ENCODE measurements around the gene CLTA. TPM values are rescaled to one million over a fixed set of nuclear protein-coding genes. Genes with fewer than 3 reads are reported as not detected.

CLTA gene
- total RNA-seq, 1 donor from 2014 or later, result 104 TPM

DNA sequence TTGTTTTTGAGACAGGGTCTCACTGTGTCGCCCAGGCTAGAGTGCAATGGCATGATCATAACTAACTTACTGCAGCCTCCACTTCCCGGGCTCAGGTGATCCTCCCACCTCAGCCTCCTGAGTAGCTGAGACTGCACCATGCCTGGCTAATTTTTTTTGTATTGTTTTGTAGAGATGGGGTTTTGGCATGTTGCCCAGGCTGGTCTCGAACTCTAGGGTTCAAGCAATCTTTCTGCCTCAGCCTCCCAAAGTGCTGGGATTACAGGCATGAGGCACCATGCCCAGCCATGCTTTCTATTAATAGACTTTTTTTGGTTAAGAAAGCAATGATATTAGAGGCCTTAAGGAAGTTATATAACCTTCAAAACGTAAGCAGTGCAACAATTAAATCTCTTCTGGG lies 23.3 kb downstream of the CLTA start:
- CTCF ChIA-PET, result no interaction called here
- Mint-ChIP-seq H3K4me1 (peaks cover 8% of the 10 kb centered on the region), H3K27me3 (no peaks in the 10 kb centered on the region), H3K4me3 (no peak overlapping the region), H3K27ac (no peak overlapping the region), H3K9me3 (no peaks in the 10 kb centered on the region), H3K36me3 (ENCODE audit: low read depth) (peaks cover 90% of the 10 kb centered on the region)
- POLR2A ChIA-PET, result no interaction called here
- DNase-seq (no peak), ATAC-seq (ENCODE audit: low read depth) (no peak)
- intact Hi-C loops (cut with micrococcal nuclease), result loop anchor here (2.0 kb wide), 1 partner anchor 17 kb away; no protein-coding TSS in a partner anchor
- TF ChIP-seq, protein P1, sequence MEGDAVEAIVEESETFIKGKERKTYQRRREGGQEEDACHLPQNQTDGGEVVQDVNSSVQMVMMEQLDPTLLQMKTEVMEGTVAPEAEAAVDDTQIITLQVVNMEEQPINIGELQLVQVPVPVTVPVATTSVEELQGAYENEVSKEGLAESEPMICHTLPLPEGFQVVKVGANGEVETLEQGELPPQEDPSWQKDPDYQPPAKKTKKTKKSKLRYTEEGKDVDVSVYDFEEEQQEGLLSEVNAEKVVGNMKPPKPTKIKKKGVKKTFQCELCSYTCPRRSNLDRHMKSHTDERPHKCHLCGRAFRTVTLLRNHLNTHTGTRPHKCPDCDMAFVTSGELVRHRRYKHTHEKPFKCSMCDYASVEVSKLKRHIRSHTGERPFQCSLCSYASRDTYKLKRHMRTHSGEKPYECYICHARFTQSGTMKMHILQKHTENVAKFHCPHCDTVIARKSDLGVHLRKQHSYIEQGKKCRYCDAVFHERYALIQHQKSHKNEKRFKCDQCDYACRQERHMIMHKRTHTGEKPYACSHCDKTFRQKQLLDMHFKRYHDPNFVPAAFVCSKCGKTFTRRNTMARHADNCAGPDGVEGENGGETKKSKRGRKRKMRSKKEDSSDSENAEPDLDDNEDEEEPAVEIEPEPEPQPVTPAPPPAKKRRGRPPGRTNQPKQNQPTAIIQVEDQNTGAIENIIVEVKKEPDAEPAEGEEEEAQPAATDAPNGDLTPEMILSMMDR (IDR thresholded peaks at IDR 0.05), result no peak

DNA sequence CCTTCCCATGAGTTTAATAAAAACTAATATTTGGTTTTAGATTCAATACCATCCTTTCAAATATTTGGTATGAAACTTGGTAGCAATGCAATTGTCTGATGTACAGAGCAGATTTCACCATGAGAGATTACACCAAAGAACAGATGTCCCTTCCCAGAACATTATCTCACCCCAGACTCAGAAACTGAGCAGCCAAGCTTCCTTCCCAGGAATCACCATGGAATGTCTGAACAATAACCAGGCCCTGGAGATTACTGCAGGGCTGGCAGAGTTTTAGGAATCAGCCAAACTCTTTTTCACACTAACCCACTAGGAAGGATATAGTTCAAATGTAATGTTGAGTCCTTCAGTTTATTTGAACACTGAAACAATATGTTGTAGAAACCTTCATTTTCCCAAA lies 23.9 kb downstream of the CLTA start:
- Mint-ChIP-seq H3K4me3 (no peak overlapping the region), H3K27ac (no peak overlapping the region), H3K9me3 (no peaks in the 10 kb centered on the region), H3K36me3 (ENCODE audit: low read depth) (peaks cover 90% of the 10 kb centered on the region), H3K4me1 (peaks cover 8% of the 10 kb centered on the region), H3K27me3 (no peaks in the 10 kb centered on the region)
- TF ChIP-seq, protein P1 (IDR thresholded peaks at IDR 0.05), result no peak
- POLR2A ChIA-PET, result no interaction called here
- no peak for DNase-seq
- CTCF ChIA-PET, result no interaction called here
- ATAC-seq (ENCODE audit: low read depth), result no peak
- intact Hi-C loops (cut with micrococcal nuclease), result loop anchor here (2.0 kb wide), 1 partner anchor 16 kb away; no protein-coding TSS in a partner anchor

DNA sequence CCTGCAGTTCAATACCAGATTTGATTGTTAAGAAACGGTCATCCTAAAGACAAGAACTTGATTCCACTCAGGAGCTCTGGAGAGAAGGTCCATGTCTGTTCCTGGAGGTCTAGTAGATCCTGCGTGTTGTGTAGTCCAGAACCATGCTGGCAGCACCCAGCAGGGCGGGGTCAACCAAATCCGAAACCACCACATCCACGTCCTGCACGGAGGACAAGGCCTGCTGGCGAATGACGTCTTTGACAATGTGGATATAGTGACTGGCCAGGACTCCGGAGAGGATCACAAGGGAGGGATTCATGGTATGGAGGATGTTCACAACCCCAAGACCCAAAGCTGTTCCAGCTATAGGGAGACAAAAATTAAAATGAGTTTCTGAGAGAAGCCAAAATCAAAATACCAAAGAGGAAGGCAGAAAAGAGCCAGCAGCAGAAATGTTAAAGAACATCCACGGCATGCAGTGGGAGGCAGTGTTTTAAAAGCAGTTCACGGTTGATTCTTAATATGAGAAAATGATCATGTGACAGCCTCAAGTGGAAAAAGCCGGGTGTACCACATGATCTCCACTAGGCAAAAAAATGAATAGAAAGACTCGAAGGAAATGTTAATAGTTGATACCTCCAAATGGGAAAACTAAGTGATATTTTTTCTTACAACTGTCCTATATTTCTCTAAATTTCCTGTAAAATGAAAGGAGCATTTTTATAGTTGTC lies 26.7 kb downstream of the CLTA start:
- CTCF ChIA-PET, result no interaction called here
- TF ChIP-seq, protein P1 (IDR thresholded peaks at IDR 0.05), result no peak
- POLR2A ChIA-PET, result no interaction called here
- H3K4me1 Mint-ChIP-seq, result peaks cover 8% of the 10 kb centered on the region
- no peaks in the 10 kb centered on the region for H3K27me3 Mint-ChIP-seq
- no peak for ATAC-seq (ENCODE audit: low read depth)
- no peaks in the 10 kb centered on the region for H3K9me3 Mint-ChIP-seq
- H3K27ac Mint-ChIP-seq, result peak overlapping the region; percentile 19
- H3K4me3 Mint-ChIP-seq, result no peak overlapping the region
- peaks cover 85% of the 10 kb centered on the region for H3K36me3 Mint-ChIP-seq (ENCODE audit: low read depth)
- intact Hi-C loops (cut with micrococcal nuclease), result no loop called here
- no peak for DNase-seq

DNA sequence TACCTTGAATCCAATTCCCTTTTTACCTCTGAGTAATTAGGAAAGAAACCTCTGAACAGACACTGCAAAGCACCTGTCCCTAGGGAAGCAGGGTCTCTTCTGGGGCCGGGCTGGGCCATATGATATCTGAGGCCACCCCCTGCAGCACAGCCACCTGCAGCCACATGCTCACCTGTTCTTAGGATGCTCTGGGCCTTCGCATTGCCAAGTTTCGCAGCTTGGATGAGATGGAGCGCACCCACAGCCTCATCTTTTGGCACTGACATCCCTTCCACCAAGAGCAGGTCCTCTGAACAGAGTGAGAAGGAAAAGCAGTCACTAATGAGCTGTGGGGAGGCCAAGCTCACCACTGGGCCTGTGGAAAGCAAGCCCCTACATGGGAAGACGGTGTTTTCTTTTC lies 27.3 kb downstream of the CLTA start:
- H3K27ac Mint-ChIP-seq, result no peak overlapping the region
- no peak for ATAC-seq (ENCODE audit: low read depth)
- TF ChIP-seq, protein P1 (IDR thresholded peaks at IDR 0.05), result no peak
- peaks cover 5% of the 10 kb centered on the region for H3K9me3 Mint-ChIP-seq
- H3K36me3 Mint-ChIP-seq (ENCODE audit: low read depth), result peaks cover 85% of the 10 kb centered on the region
- POLR2A ChIA-PET, result no interaction called here
- H3K4me3 Mint-ChIP-seq, result no peak overlapping the region
- H3K27me3 Mint-ChIP-seq, result no peaks in the 10 kb centered on the region
- H3K4me1 Mint-ChIP-seq, result peaks cover 8% of the 10 kb centered on the region
- DNase-seq, result no peak
- intact Hi-C loops (cut with micrococcal nuclease), result no loop called here
- CTCF ChIA-PET, result interaction anchor here (0.5 kb wide), 1 partner anchor 28 kb away, joined by 4 read pairs; no protein-coding TSS in a partner anchor

DNA sequence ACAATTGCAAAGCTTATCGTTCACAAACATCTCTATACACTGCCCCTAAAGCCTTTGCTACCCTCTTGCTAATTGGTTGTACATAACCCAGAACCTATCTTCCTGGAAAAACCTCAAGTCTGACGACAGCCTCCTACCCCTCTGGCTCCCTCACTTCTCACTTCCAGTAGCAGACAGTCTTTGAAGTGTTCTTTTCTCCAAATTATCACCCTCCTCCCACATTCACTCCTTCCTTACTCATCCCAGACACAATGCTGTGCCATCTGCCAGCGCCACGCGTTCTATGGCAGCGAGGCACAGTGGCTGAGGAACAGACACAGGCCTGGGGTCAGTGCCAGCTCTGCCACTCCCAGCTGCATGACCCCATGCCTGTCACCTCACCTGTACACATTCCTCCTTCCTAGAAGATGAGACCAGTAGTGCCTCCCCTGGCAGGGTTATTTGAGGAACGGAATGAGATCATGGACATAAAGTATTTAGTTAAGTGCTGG lies 27.7 kb downstream of the CLTA start:
- H3K36me3 Mint-ChIP-seq (ENCODE audit: low read depth), result peaks cover 85% of the 10 kb centered on the region
- no peaks in the 10 kb centered on the region for H3K27me3 Mint-ChIP-seq
- DNase-seq (no peak), ATAC-seq (ENCODE audit: low read depth) (no peak)
- ChIA-PET POLR2A (no interaction called here), CTCF (interaction anchor here (0.5 kb wide), 1 partner anchor 28 kb away, joined by 4 read pairs; no protein-coding TSS in a partner anchor)
- TF ChIP-seq, protein P1 (IDR thresholded peaks at IDR 0.05), result no peak
- peaks cover 8% of the 10 kb centered on the region for H3K4me1 Mint-ChIP-seq
- H3K4me3 Mint-ChIP-seq, result no peak overlapping the region
- H3K27ac Mint-ChIP-seq, result no peak overlapping the region
- intact Hi-C loops (cut with micrococcal nuclease), result no loop called here
- peaks cover 6% of the 10 kb centered on the region for H3K9me3 Mint-ChIP-seq
